GM23338 (cell line): ENCODE measurements around the gene TUBA1C.
"Not testable (repeated sequence)": the region's sequence is repeated elsewhere in the genome, so short reads cannot be mapped to it uniquely, and the experiment has no call there.

Source experiments
- CTCF ChIP-seq, 2 experiments: fragments of 200-600 bp in 1 of 2; sonication (generic) in 1 of 2; conservative IDR thresholded peaks; 2 replicates each; pipeline versions ENCODE4 v1.5.1 to v1.6.1; 2016 to 2017; ENCODE audit warnings: antibody characterized with exemption in 2 of 2, low read depth in 2 of 2, mild to moderate bottlenecking in 2 of 2, moderate library complexity in 1 of 2
- EZH2 ChIP-seq: fragments of 200-600 bp; sonication (generic); IDR thresholded peaks from one replicate; pipeline ENCODE4 v1.8.0; 2017; ENCODE audit warnings: antibody characterized with exemption, mild to moderate bottlenecking, low read depth; ENCODE audit not compliant: unreplicated experiment
- NANOG ChIP-seq: IDR thresholded peaks from 2 replicates; pipeline ENCODE4 v1.6.1; 2016; ENCODE audit warnings: antibody characterized with exemption, borderline replicate concordance
- POLR2AphosphoS5 ChIP-seq: IDR thresholded peaks from 2 replicates; pipeline ENCODE4 v1.6.1; 2016; ENCODE audit warnings: antibody characterized with exemption, low read depth
- REST ChIP-seq: IDR thresholded peaks from one replicate; pipeline ENCODE4 v1.6.1; 2018; ENCODE audit warnings: antibody characterized with exemption; ENCODE audit not compliant: unreplicated experiment
- STAT1 ChIP-seq: IDR thresholded peaks from one replicate; pipeline ENCODE4 v1.6.1; 2016; ENCODE audit warnings: antibody characterized with exemption; ENCODE audit not compliant: unreplicated experiment

DNA sequence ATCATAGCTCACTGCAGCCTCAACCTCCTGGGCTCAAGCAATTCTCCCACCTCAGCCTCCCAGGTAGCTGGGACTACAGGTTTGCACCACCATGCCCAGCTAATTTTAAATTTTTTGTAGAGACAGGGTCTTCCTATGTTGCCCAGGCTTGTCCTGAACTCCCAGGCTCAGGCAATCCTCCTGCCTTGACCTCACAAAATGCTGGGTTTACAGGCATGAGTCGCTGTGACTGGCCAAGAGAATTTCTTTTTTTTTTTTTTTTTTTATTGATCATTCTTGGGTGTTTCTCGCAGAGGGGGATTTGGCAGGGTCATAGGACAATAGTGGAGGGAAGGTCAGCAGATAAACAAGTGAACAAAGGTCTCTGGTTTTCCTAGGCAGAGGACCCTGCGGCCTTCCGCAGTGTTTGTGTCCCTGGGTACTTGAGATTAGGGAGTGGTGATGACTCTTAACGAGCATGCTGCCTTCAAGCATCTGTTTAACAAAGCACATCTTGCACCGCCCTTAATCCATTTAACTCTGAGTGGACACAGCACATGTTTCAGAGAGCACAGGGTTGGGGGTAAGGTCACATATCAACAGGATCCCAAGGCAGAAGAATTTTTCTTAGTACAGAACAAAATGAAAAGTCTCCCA, 18.0 kb downstream of the TUBA1C start:
- TF ChIP-seq CTCF (conservative IDR thresholded peaks at IDR 0.05; ENCODE audit: low read depth in 2 of 2); EZH2; POLR2AphosphoS5; REST; STAT1; NANOG: not testable (repeated sequence)
